ENCODE measurements around the gene ZBTB26.

ZBTB26 gene

GRCh38 chr9:122931226-122932121 is at the start of gene ZBTB26:
TSS of gene ZBTB26 (minus strand) at chr9:122931512. CDS start at chr9:122919934, 11,578 bp downstream.
- FAIRE-seq (peak; percentile 99), DNase-seq (ENCODE audit: insufficient read length, low spot score) (peak; percentile 99)
- TF ChIP-seq POLR2A (IDR thresholded peaks at IDR 0.05; ENCODE audit: low read depth, low read length) = peak; percentile 87

- TF ChIP-seq POLR2A (IDR thresholded peaks at IDR 0.05; ENCODE audit: low read depth, low read length) = no peak
- FAIRE-seq (peak; percentile 48), DNase-seq (ENCODE audit: insufficient read length, low spot score) (no peak)
Measured at GRCh38 chr9:122978601-122979000, 47.3 kb upstream of the ZBTB26 start.

- DNase-seq (ENCODE audit: insufficient read length, low spot score) (no peak), FAIRE-seq (no peak)
- no peak for TF ChIP-seq POLR2A (IDR thresholded peaks at IDR 0.05; ENCODE audit: low read depth, low read length)
Measured at GRCh38 chr9:122975196-122975595, 43.9 kb upstream of the ZBTB26 start.

GRCh38 chr9:122961139-122961538 is 29.8 kb upstream of the ZBTB26 start:
- peak; percentile 92 for FAIRE-seq
- no peak for TF ChIP-seq POLR2A (IDR thresholded peaks at IDR 0.05; ENCODE audit: low read depth, low read length)
- no peak for DNase-seq (ENCODE audit: insufficient read length, low spot score)

GRCh38 chr9:122955961-122956360 is 24.6 kb upstream of the ZBTB26 start:
- TF ChIP-seq POLR2A (IDR thresholded peaks at IDR 0.05; ENCODE audit: low read depth, low read length) = no peak
- peak; percentile 92 for FAIRE-seq
- no peak for DNase-seq (ENCODE audit: insufficient read length, low spot score)

- no peak for TF ChIP-seq POLR2A (IDR thresholded peaks at IDR 0.05; ENCODE audit: low read depth, low read length)
- DNase-seq (ENCODE audit: insufficient read length, low spot score) (peak; percentile 13), FAIRE-seq (peak; percentile 95)
Measured at GRCh38 chr9:122954253-122954691, 23.0 kb upstream of the ZBTB26 start.

GRCh38 chr9:122951056-122951455 is 19.7 kb upstream of the ZBTB26 start:
- TF ChIP-seq POLR2A (IDR thresholded peaks at IDR 0.05; ENCODE audit: low read depth, low read length) = no peak
- DNase-seq (ENCODE audit: insufficient read length, low spot score) (no peak), FAIRE-seq (peak; percentile 89)

- TF ChIP-seq POLR2A (IDR thresholded peaks at IDR 0.05; ENCODE audit: low read depth, low read length) = no peak
- no peak for FAIRE-seq
- no peak for DNase-seq (ENCODE audit: insufficient read length, low spot score)
Measured at GRCh38 chr9:122950263-122950662, 19.0 kb upstream of the ZBTB26 start.

- FAIRE-seq (peak; percentile 87), DNase-seq (ENCODE audit: insufficient read length, low spot score) (no peak)
- no peak for TF ChIP-seq POLR2A (IDR thresholded peaks at IDR 0.05; ENCODE audit: low read depth, low read length)
Measured at GRCh38 chr9:122949696-122950095, 18.4 kb upstream of the ZBTB26 start.

- FAIRE-seq (no peak), DNase-seq (ENCODE audit: insufficient read length, low spot score) (no peak)
- TF ChIP-seq POLR2A (IDR thresholded peaks at IDR 0.05; ENCODE audit: low read depth, low read length) = no peak
Measured at GRCh38 chr9:122948313-122948712, 17.0 kb upstream of the ZBTB26 start.

- DNase-seq (ENCODE audit: insufficient read length, low spot score) (no peak), FAIRE-seq (no peak)
- TF ChIP-seq POLR2A (IDR thresholded peaks at IDR 0.05; ENCODE audit: low read depth, low read length) = no peak
Measured at GRCh38 chr9:122946461-122947005, 15.2 kb upstream of the ZBTB26 start.

GRCh38 chr9:122944960-122945888 is 13.9 kb upstream of the ZBTB26 start:
- no peak for TF ChIP-seq POLR2A (IDR thresholded peaks at IDR 0.05; ENCODE audit: low read depth, low read length)
- FAIRE-seq (peak; percentile 67), DNase-seq (ENCODE audit: insufficient read length, low spot score) (no peak)

- no peak for TF ChIP-seq POLR2A (IDR thresholded peaks at IDR 0.05; ENCODE audit: low read depth, low read length)
- FAIRE-seq (peak; percentile 96), DNase-seq (ENCODE audit: insufficient read length, low spot score) (peak; percentile 11)
Measured at GRCh38 chr9:122941582-122942234, 10.4 kb upstream of the ZBTB26 start.

All from H54 (cell line).